ENCODE measurements around the gene EN2.

GRCh38 chr7:155460926-155461613 is 3.1 kb downstream of the EN2 start:
- TF ChIP-seq, protein P1, sequence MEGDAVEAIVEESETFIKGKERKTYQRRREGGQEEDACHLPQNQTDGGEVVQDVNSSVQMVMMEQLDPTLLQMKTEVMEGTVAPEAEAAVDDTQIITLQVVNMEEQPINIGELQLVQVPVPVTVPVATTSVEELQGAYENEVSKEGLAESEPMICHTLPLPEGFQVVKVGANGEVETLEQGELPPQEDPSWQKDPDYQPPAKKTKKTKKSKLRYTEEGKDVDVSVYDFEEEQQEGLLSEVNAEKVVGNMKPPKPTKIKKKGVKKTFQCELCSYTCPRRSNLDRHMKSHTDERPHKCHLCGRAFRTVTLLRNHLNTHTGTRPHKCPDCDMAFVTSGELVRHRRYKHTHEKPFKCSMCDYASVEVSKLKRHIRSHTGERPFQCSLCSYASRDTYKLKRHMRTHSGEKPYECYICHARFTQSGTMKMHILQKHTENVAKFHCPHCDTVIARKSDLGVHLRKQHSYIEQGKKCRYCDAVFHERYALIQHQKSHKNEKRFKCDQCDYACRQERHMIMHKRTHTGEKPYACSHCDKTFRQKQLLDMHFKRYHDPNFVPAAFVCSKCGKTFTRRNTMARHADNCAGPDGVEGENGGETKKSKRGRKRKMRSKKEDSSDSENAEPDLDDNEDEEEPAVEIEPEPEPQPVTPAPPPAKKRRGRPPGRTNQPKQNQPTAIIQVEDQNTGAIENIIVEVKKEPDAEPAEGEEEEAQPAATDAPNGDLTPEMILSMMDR (conservative IDR thresholded peaks at IDR 0.05; ENCODE audit: low read length), result no peak
- no peak for TF ChIP-seq EZH2phosphoT487 (IDR thresholded peaks at IDR 0.05; ENCODE audit: borderline replicate concordance, low read depth, low read length)

Data from OCI-LY7 (cell line).